EH (cell line): ENCODE measurements around the gene FLRT1.

Experiments used
- DNase-seq: peaks from one replicate; pipeline ENCODE4 v3.0.0-alpha.2; 2015; ENCODE audit warnings: low read depth

The FLRT1 gene

DNA sequence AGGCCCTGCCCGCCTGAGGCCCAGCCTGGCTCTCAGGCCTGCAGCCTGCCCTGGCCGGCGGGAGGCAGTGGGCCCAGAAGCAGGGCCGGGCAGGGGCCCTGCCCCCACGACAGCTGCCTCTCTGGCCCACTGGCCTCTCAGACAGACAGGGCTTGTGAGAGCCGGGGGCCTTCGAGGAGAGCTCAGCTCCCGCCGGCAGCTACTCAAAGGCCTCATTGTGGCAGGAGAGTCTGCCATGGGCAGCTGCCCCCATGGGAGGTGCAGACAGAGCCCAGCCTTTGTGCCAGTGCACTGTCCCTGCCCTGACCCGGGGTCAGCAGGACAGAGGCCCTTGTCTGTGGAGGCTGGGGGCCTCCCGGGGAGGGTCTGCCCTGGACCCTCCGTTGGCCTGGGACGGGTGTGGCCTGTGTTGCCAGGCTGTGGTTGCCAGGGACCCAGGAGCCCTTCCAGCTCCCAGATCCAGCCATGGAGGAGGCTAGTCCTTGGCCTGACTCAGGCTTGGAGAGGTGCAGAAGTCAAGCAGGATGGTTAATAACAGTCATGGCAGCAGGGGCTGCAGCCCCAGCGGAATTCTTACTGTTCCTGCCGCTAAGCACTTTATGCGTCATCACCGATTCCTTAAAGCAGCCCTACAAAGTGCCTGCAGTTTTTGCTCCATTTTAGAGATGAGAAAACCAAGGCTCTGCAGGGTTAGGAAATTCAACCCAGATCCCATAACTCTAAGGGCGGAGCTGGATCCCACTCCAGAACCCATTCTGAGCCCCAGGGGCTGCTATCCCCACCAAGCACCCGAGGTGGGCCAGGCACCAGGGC is 12.5 kb downstream of the FLRT1 start:
- no peak for DNase-seq

DNA sequence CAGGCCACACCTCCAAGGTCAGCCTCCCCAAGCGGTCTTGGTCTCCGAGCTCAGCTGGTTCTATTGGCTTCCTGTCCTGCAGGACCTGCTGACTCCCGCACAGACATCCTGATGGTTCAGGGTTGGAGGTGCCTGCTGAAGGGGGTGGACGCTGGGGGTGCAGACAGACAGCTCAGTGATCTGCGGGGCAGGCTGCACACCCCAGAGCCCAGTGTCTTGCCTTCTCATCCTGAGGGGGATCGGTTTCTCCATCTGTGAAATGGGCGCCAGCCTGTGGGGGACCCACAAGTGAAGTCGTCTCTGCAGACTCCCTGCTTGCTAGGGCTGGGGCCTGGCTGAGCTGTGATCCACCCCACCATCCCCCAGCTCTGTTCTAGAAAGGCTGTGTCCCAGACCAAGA is 13.8 kb downstream of the FLRT1 start:
- DNase-seq = no peak

DNA sequence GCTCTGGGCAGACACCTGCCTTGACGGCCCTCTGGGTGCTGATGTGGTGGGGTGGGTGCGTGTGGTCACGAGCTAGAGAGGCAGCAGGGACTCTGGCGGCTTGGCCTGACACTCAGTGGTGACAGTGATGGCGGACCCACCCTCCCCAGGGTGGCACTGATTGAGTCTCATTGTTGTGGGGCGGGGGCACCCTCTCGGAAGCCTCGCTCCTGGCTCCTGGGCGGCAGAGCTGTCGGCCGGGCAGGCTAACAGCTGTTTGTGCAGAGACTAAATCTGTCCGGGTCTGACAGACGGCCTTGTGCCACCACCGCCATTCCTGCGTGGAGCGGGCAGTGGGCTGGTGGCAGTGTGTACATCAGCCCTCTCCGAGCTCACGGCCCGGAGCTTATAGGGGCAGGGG is 15.6 kb downstream of the FLRT1 start:
- DNase-seq = no peak

DNA sequence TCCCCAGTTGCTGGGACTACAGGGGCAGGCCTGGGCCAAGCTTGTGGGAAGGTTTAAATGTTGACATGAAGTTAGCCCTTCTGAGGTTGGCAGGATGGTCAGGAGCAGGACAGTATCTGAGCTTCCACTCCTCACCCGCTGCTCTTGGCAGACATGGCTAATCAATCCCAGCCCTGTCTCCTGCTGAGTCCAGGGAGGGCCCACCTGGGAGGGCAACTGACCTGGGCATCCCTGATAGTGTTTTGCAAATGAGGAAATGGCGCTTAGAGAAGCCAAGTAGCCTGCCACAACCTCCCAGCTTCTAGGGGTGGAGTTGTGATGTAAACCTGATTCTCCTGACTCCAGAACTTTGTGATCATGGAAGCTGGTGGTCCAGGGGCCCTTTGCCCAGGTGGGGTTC is 16.7 kb downstream of the FLRT1 start:
- DNase-seq = no peak

DNA sequence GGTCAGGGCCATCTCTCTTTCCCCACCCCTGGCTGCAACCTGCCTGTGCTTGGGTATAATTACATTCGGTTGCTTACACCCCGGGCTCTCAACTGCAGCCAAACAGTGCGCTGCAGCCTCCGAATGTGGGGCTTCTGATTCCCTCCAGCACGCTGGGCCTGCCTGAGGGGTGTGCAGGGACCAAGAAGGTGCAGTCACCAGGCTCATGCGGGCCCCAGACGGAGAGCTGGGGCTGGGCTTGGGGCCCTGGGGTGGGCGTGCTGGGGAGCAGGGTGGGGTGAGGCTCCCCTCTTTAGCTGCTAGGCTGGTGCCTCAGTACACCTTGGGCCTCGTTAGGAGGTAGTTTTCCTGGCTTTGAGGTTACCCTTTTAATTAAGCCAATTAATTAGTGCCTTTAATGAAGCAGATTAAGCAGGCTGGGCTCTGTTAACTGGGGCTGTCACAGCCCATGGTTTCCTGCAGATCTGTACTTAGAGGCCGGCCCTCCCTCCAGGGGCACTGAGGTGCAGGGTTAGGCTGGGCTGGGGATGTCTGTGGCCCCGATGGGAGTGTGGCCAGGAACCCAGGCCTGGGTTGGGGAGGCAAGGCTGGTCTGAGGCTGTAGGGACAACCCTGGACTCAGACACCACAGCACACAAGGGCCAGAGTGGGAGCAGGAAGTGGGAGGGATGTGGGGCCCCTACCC is 17.3 kb downstream of the FLRT1 start:
- DNase-seq = no peak

DNA sequence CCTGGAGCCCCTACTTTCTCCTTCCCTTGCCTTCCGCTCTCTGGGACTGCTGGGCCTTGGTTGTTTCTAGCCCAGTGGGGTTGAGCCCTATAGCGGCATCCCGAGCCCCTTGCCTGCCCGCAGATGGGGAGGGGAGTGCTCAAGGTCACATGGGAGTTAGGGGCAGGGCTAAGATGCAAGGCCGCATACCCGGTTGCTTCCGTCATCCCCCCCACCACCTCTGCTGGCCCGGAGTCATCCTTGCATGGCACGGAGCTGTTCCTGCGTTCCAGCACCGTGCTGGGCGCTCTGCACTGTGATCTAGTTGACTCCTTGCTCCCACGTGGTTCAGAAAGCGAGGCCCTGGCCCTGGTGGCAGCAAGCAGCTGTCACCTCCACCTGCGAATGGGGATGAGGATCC is 18.0 kb downstream of the FLRT1 start:
- no peak for DNase-seq

DNA sequence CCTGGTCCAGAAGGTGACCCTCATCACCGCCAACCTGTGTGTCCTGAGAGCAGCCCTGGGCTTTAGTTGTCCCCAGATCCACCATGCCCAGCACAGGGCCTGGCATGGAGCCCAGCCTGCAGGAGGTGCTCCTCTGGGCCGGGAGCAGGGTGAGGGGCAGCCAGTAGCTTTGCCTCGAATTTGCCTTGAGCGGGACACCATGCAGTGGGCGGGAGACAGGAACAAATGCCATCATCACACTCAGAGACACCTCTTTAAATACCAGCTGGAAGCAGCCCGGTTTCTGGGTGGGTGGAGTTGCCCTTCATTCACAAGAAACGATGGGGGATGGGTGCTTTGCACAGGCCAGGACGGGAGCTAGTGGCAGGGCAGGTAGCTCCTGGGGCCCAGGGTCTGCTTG is 19.3 kb downstream of the FLRT1 start:
- DNase-seq = peak; percentile 13

DNA sequence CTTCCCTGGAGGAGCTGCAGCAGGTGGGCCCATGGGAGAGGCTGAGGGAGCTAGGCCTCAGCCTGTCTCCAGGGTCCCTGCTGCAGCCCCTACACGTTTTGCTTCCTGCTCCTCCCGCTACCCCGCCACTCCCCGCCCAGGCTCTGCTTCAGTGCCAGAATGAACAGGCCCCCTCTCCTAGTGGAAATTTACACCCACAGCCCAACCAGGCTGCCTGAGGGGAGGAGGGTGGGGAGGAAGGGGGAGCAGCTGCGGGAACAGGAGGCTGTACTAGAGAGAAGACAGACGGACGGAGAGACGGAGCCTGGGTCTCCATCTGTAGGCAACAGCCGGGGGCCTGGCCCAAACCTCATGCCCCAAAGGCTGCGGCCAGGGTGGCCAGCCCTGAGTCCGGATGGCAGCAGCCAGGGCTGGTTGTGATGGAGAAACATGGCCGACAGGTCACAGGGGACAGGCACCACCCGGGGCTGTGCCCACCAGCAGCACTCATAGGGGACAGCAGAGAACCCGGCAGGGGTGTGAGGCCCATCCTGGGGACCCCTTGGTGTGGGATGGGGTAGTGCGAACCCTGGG is 20.6 kb downstream of the FLRT1 start:
- no peak for DNase-seq

DNA sequence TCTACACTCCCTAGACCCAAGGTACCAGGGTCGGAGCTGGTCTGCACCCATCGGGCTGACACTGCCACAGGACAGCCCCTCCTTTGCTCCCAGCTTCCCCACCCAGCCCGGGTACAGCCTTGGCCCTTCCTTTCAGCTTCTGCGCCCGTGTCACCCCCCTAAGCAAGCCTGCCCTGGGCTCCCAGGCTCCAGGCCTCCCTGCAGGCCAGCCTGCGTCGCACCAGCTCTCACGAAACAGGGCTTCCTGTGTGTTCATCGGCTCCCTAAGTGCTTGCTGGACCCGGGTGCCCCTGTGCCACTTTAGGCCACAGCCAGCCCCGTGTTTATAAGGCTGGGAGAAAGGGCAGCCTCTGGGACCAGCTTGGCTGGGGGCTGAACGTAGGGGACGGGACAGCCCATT is 21.1 kb downstream of the FLRT1 start:
- DNase-seq = no peak

DNA sequence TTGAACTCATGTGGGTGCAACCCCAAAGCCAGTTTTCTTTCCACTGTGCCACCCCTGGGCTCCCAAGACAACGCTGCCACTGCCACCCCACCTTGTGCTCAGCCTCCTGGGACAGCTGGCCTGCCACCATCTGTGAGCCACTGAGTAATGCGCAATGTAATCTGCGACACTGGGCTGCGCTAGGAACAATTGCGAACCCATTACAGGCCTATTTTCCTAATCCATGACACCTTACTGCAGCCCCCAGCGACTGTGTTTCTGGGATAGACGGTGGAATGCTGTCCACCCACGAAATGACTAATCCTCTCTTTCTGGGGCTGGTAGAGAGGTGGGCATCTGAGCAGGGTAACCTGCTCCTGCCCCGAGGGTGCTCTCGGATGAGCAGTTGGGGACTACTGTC is 22.2 kb downstream of the FLRT1 start:
- DNase-seq = no peak

DNA sequence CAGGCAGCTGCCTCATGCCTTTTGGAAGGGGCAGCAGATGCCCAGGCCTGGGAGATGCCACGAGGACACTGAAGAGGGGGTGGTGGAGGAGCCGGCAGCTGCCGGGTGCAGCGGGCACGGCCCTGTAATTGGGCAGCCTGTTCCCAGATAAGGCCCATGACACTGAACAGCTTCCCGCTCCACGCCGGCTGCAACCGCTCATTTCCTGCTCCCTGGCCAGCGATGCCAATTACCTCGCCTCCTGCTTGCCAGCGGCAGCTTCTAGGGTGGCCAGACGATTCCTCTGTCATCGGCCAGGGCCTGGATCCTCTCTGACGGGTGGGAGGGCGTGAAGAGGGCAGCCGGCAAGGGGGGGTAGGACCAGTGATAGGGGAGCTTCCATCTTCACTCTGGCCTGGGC is 22.8 kb downstream of the FLRT1 start:
- DNase-seq = no peak

DNA sequence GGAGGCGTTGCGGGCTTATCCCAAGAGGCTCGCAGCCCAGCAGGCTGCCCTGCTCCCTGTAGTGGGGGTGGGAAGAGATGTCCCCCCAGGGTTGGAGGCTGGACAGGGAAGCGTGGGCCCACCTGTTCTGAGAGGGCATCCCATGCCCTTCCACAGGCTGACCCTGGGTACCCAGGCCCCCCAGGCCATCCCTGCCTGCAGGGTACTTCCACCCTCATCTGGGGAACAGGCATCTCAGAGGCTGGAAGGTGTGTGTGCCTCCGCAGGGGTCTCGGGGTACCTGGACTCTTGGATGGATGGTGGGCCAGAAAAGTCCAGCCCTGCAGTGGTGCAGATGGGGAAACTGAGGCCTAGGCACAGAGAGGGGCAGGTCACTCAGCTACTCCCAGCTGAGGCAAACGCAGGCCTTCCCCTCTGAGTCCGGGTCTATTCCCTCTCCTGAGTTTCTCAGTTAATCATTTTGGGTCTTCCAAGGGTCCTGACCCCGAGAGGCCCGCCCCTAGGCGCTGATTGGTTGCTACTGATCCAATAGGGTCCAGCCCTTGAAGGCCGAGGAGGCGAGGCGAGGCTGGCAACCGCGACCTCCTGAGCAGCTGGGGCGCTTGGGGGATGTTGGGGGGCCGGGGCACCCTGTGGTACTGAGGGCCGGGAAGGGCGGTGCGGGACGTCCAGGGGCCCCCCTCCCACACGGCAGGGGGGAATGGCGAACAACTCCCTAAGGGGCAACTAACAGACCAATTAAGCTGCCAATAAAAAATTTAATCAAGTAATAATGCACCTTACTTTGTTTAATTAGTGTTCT is 23.8 kb downstream of the FLRT1 start:
- DNase-seq = no peak

DNA sequence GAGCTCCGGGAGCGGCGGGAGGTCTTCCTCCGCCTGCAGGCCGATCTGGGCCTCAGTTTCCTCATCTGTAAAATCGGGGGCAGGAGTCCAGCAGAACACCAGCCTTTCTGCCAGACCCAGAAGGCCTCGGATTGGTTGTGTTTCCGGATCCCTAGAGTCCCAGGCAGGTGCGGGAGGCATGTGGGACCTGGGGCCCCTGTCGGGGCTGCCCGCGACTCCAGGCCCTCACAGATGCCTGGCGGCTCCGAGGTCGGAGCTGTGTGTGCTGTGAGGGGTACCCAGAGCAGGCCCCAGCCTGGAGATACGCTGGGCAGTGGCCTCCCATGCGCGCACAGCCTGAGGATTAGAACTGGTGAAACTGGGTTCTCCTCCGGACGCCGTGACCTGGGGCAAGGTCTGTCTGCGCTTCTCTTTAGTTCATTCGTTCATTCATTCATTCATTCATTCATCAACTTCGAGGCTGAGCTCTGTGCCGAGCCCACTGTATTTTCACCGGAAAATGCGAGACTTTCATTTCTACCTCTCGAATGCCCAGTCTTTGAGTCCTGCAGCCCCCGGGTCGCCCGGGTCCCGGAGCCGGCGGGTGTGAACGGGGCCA is 24.6 kb downstream of the FLRT1 start:
- no peak for DNase-seq

DNA sequence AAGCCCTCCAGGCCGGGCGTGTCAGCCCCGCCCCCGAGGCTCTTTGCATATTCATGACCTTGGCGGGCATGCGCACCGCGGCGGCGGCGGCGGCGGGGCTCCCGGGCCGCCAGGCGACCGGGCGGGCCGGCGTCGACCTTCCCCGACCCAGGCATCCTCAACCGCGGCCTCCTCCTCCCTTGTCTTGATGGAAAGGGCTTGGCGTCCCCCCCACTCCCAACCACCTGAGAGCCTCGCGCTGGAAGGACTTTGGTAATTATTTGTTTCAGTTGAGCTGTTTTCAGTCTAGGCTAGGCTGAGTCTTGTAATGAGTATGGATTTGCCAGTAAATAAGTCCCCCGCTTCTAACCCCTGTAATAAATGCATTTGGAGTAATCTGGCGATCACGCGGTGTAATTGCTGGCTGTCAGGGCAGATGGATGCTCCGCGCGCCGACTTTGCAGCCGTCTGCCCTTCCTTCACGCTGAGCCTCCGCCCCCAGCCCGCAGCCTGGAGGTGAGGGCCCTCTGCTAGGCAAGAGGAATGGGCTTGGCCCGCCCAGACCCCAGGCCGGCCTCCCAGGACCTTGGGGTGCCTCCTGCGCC is 25.2 kb downstream of the FLRT1 start:
- DNase-seq = peak; percentile 34

DNA sequence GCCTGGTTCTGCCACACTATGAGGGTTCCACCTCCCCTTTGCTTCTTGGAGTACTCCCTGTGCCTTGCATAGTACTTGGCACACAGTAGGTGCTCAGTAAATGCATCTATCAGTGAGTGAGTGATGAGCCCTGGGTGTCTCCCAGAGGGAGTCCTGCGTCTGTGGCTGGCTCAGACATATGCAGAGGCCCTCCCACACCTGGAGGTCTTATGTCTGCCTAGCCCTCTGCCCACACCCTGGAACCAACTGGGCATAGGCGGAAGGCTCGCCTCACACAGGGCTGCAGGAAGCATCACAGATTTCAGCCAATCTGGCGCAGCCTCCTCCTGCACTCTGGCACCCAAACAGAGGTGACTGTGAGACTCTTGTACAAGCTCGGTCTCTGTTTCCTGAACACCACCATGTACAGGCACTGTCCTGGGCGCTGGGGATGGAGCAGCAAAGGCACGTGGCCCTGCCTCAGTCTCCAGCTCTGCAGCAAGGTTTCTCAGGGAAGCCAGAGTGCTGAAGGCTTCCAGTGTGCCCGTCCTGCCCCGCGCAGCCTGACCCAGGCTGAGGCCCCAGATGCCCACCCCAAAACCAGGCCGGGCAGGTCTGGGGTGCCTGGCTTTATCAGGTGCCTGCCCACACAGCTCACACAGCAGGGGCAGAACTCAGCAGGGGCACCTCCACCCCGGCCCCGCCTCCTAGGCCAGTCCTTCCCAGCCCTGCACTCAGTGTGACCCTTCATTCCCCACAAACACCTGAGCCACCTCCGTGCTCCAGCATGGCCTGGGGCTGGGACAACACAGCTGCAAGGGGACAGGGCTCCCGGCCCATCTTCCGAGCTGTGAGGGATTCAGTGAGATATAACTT is 26.7 kb downstream of the FLRT1 start:
- no peak for DNase-seq

DNA sequence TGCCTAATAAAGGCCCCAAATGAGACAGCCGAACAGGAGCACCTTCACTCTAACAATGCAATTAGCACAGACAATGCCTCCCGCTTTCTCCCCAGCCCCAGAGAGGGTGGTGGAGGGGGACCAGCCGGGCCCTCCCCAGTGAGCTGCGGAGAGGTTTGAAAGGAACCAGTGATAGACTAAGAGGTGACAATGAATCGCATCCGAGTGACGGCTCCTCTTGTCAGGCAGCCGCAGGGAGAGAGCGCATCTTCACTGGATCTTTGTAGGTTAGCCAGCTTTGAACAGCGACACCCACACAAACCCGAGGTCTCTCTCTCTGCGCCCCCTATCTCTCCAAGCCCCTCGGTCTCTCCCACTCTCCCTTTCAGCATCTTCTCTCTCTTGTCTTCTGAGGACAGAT is 28.0 kb downstream of the FLRT1 start:
- no peak for DNase-seq

DNA sequence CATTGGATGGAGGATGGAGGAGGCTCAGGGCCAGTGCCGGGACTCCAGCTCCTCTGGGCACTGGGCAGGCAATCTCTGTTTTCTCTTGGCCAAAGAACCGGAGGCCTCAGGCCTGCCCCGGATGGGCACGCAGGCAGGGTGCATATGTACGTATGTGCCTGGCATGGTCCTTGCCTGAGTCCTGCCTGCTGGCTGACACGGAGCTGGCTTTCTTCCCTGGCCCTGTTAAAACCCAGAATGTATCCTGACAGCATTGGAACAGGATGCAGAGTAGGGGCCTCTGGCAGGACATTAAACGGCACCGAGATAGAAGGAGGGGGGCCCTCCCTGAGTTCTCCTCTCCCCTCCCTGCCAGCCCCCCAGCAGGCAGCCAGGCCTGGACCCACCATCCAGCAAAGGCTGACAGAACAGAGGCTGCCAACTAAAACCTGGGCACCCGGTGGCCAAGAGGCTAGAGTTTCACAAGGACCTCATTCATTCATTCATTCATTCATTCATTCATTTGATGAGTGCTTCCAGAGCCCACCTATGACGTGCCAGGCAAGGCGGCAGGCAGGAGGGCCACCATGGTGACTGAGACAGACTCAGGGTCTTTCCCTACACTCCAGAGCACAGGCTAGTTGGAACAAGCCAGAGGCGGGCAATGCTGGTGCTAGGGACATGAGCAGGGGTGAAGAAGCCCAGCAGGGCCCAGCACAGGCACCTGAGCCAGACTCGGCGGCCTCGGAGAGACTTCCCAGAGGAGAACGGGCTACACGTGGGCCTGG is 28.8 kb downstream of the FLRT1 start:
- no peak for DNase-seq

DNA sequence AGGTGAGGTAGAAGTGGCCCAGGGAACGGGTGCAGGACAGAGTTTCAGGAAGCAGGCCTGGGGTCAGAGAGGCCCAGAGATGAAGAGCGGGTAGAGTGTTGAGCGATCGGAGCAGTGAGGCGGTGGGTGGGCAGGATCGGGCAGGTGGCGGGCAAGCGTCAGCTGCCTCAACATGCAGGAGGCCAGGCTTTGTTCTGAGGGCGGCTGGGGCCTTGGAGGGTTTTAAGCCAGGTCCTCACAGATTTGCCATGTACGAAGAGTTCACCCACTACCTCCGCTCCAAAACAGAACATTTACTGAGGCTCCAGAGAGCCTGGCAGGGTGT is 29.4 kb downstream of the FLRT1 start:
- no peak for DNase-seq

DNA sequence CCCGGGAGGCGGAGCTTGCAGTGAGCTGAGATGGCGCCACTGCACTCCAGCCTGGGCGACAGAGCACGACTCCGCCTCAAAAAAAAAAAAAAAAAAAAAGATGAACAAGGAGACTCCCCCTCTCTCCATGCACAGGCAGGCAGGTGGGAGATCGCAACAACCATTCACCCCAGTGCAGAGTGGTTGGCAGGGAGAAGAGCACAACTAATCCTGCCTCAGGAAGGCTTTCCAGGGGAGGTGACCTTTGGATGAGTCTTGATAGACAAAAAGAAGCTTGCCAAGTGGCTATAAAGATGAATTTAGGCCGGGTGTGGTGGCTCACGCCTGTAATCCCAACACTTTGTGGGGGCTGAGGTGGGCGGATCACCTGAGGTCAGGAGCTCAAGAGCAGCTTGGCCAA is 30.0 kb downstream of the FLRT1 start:
- DNase-seq = no peak
